ENCODE measurements around the gene PDE3A. TPM values are rescaled to one million over a fixed set of nuclear protein-coding genes. Genes with fewer than 3 reads are reported as not detected.
"Not testable (repeated sequence)": the region's sequence is repeated elsewhere in the genome, so short reads cannot be mapped to it uniquely, and the experiment has no call there.

The PDE3A gene
- not detected for total RNA-seq

DNA sequence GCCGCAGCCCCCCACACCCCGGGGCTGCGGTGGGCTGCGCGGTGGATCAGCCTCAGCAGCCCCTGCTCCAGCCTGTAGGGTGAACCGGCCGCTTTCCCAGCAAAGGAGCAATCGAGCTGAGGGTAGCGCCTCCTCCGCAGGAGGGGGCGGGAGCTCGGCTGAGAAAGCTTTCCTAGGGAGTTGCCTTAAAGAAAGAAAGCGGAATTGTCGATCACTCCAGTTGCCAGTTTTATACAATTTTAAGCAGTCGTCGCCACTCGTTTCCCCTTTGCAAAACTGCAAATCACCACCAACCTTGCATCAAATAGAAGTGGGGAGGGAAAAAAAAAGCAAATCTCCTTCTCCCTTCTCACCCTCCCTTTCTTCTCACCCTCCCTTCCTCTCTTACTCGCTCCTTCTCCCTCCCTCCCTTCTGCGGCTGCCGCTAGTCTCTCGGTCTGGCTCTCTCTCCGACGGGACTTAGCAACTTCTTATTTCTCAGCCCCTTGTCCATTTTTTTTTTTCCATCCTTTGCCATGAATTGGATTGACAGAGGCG lies at the start of gene PDE3A:
Gene PDE3A (plus strand): TSS at position 424 of the 537 bp plus-strand sequence. CDS start 748 bp downstream, outside the sequence.
- ChIA-PET POLR2A (no interaction called here), CTCF (no interaction called here)
- H3K4me1 Mint-ChIP-seq (ENCODE audit: low read depth): peaks cover 12% of the 10 kb centered on the region
- no peak within 1 kb of the TSS for H3K27ac Mint-ChIP-seq
- no peak for DNase-seq
- no peaks in the 10 kb centered on the region for H3K9me3 Mint-ChIP-seq
- no peak within 1 kb of the TSS for H3K4me3 Mint-ChIP-seq
- peaks cover 40% of the 10 kb centered on the region for H3K27me3 Mint-ChIP-seq
- intact Hi-C loops (cut with micrococcal nuclease): no loop called here
- H3K36me3 Mint-ChIP-seq: no peaks in the 10 kb centered on the region

DNA sequence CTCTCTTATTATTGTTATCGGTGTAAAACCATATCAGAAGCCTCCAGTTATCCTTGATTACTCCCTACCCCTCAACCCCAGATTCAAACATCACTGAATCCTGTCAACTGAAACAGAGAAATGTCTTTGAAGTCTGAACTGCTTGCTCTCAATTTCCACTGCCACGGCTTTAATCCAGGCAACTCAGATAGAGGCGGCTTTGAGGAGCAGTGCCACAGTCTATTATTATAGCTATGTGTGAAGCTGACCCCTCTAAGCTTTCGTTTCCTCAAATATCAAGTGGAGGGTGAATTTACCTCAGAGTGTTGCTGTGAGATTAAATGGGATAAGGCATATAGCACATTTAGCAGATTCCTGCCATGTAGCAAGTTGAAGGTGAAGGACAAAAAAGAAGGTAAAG lies 49.0 kb upstream of the PDE3A start:
- H3K4me1 Mint-ChIP-seq (ENCODE audit: low read depth): no peaks in the 10 kb centered on the region
- H3K27ac Mint-ChIP-seq: no peak overlapping the region
- CTCF ChIA-PET: no interaction called here
- H3K4me3 Mint-ChIP-seq: no peak overlapping the region
- POLR2A ChIA-PET: no interaction called here
- no peak for DNase-seq
- no peaks in the 10 kb centered on the region for H3K9me3 Mint-ChIP-seq
- no peaks in the 10 kb centered on the region for H3K36me3 Mint-ChIP-seq
- intact Hi-C loops (cut with micrococcal nuclease): no loop called here
- no peaks in the 10 kb centered on the region for H3K27me3 Mint-ChIP-seq

- no peak overlapping the region for H3K27ac Mint-ChIP-seq
- ChIA-PET POLR2A (no interaction called here), CTCF (no interaction called here)
- H3K36me3 Mint-ChIP-seq: no peaks in the 10 kb centered on the region
- H3K4me1 Mint-ChIP-seq (ENCODE audit: low read depth): no peaks in the 10 kb centered on the region
- H3K9me3 Mint-ChIP-seq: no peaks in the 10 kb centered on the region
- no peaks in the 10 kb centered on the region for H3K27me3 Mint-ChIP-seq
- intact Hi-C loops (cut with micrococcal nuclease): no loop called here
- no peak overlapping the region for H3K4me3 Mint-ChIP-seq
- no peak for DNase-seq
Measured at GRCh38 chr12:20320552-20320951, 47.8 kb upstream of the PDE3A start.

GRCh38 chr12:20330826-20331505 lies 37.4 kb upstream of the PDE3A start:
- CTCF ChIA-PET; DNase-seq; intact Hi-C loops (cut with micrococcal nuclease); POLR2A ChIA-PET; H3K9me3 Mint-ChIP-seq; H3K4me3 Mint-ChIP-seq; H3K4me1 Mint-ChIP-seq (ENCODE audit: low read depth); H3K27me3 Mint-ChIP-seq; H3K36me3 Mint-ChIP-seq; H3K27ac Mint-ChIP-seq: not testable (repeated sequence)

DNA sequence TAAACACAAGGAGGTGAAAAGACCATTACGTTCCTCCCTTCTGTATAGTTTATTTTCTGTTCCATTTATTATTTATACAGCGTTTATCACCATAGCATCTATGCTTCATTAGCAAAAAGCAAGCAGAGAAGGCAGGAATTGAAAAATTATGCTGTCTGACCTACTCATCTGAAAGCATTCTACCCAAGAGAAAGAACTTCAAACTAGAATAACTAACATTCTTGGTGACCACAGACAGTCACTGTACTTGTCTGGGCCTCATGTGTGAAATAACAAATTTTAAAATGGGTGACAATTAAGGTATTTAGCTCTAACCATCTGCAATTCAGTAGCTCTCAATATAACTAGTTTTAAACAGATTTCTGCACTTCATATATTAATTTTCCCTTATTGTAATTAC lies 29.3 kb upstream of the PDE3A start:
- H3K9me3 Mint-ChIP-seq: peaks cover 2% of the 10 kb centered on the region
- no peaks in the 10 kb centered on the region for H3K4me1 Mint-ChIP-seq (ENCODE audit: low read depth)
- H3K36me3 Mint-ChIP-seq: no peaks in the 10 kb centered on the region
- no peak overlapping the region for H3K27ac Mint-ChIP-seq
- CTCF ChIA-PET: no interaction called here
- POLR2A ChIA-PET: no interaction called here
- no peak for DNase-seq
- H3K4me3 Mint-ChIP-seq: no peak overlapping the region
- intact Hi-C loops (cut with micrococcal nuclease): no loop called here
- no peaks in the 10 kb centered on the region for H3K27me3 Mint-ChIP-seq

- ChIA-PET POLR2A (no interaction called here), CTCF (no interaction called here)
Measured at GRCh38 chr12:20342111-20342510, 26.2 kb upstream of the PDE3A start.

DNA sequence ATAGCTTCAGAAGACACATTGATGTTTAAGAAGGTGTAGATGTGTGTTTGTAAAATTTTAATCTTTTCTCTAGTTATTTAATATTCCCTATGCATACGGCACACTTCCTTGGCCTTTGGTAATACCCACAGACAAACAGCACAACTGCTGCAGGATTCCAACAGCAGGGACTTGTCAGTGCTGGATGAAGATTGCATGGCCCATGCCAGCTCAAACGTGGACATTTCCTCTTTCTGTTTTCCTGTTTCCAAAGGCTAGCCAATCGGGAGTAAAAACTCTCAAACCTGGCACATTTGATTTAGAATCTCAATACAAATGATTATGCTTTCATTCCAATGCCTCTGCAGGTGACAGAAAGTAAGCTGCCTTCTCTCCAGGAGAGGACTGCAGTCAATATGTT lies 22.5 kb upstream of the PDE3A start:
- ChIA-PET POLR2A (no interaction called here), CTCF (interaction anchor here (0.6 kb wide), 1 partner anchor 607 kb away, joined by 3 read pairs; no protein-coding TSS in a partner anchor)
- Mint-ChIP-seq H3K4me1 (ENCODE audit: low read depth) (no peaks in the 10 kb centered on the region), H3K36me3 (no peaks in the 10 kb centered on the region), H3K27me3 (no peaks in the 10 kb centered on the region), H3K9me3 (no peaks in the 10 kb centered on the region), H3K27ac (no peak overlapping the region), H3K4me3 (no peak overlapping the region)
- intact Hi-C loops (cut with micrococcal nuclease): no loop called here
- DNase-seq: no peak

More at GRCh38 chr12:20342111-20342510, 26.2 kb upstream of the PDE3A start:
- H3K36me3 Mint-ChIP-seq: no peaks in the 10 kb centered on the region
- no peak for DNase-seq
- H3K4me1 Mint-ChIP-seq (ENCODE audit: low read depth): no peaks in the 10 kb centered on the region
- no peaks in the 10 kb centered on the region for H3K27me3 Mint-ChIP-seq
- H3K27ac Mint-ChIP-seq: no peak overlapping the region
- intact Hi-C loops (cut with micrococcal nuclease): no loop called here
- H3K4me3 Mint-ChIP-seq: no peak overlapping the region
- no peaks in the 10 kb centered on the region for H3K9me3 Mint-ChIP-seq

- ChIA-PET POLR2A (no interaction called here), CTCF (no interaction called here)
- Mint-ChIP-seq H3K27me3 (no peaks in the 10 kb centered on the region), H3K4me3 (no peak overlapping the region), H3K9me3 (no peaks in the 10 kb centered on the region), H3K36me3 (no peaks in the 10 kb centered on the region), H3K4me1 (ENCODE audit: low read depth) (no peaks in the 10 kb centered on the region), H3K27ac (no peak overlapping the region)
- no peak for DNase-seq
- intact Hi-C loops (cut with micrococcal nuclease): no loop called here
Measured at GRCh38 chr12:20350026-20350425, 18.3 kb upstream of the PDE3A start.

- ChIA-PET CTCF (no interaction called here), POLR2A (no interaction called here)
Measured at GRCh38 chr12:20350495-20350894, 17.8 kb upstream of the PDE3A start.

GRCh38 chr12:20351406-20351805 lies 16.9 kb upstream of the PDE3A start:
- H3K36me3 Mint-ChIP-seq: no peaks in the 10 kb centered on the region
- H3K4me1 Mint-ChIP-seq (ENCODE audit: low read depth): no peaks in the 10 kb centered on the region
- intact Hi-C loops (cut with micrococcal nuclease): no loop called here
- POLR2A ChIA-PET: no interaction called here
- no peak for DNase-seq
- no peaks in the 10 kb centered on the region for H3K9me3 Mint-ChIP-seq
- no peak overlapping the region for H3K27ac Mint-ChIP-seq
- H3K27me3 Mint-ChIP-seq: no peaks in the 10 kb centered on the region
- H3K4me3 Mint-ChIP-seq: no peak overlapping the region
- CTCF ChIA-PET: no interaction called here

More at GRCh38 chr12:20350495-20350894, 17.8 kb upstream of the PDE3A start:
- Mint-ChIP-seq H3K4me3 (no peak overlapping the region), H3K9me3 (no peaks in the 10 kb centered on the region), H3K27ac (no peak overlapping the region), H3K4me1 (ENCODE audit: low read depth) (no peaks in the 10 kb centered on the region), H3K27me3 (no peaks in the 10 kb centered on the region), H3K36me3 (no peaks in the 10 kb centered on the region)
- DNase-seq: no peak
- intact Hi-C loops (cut with micrococcal nuclease): no loop called here

DNA sequence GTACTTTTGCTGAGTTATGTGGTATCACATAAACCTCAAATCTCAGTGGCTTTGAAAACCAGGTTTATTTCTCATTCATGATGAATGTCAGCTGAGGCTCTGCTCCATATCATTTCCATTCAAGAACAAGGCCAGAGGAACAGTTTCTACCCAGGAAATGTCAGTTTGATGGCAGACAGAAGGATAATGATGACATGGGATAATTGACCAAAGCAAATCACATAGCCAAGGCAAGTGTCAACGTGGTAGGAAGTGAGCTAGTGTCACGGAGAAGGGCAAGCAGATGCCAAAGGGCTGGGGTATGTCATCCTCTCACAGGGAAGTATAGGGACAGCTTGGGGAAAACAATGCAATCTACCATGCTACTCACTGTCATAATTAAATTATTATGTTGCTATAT lies 12.3 kb upstream of the PDE3A start:
- H3K4me3 Mint-ChIP-seq: no peak overlapping the region
- H3K4me1 Mint-ChIP-seq (ENCODE audit: low read depth): no peaks in the 10 kb centered on the region
- POLR2A ChIA-PET: no interaction called here
- no peak overlapping the region for H3K27ac Mint-ChIP-seq
- CTCF ChIA-PET: no interaction called here
- intact Hi-C loops (cut with micrococcal nuclease): no loop called here
- no peak for DNase-seq
- H3K9me3 Mint-ChIP-seq: no peaks in the 10 kb centered on the region
- H3K36me3 Mint-ChIP-seq: no peaks in the 10 kb centered on the region
- H3K27me3 Mint-ChIP-seq: no peaks in the 10 kb centered on the region

GRCh38 chr12:20360407-20360806 lies 7.9 kb upstream of the PDE3A start:
- no peak overlapping the region for H3K4me3 Mint-ChIP-seq
- H3K27ac Mint-ChIP-seq: no peak overlapping the region
- no peak for DNase-seq
- no peaks in the 10 kb centered on the region for H3K27me3 Mint-ChIP-seq
- ChIA-PET POLR2A (no interaction called here), CTCF (no interaction called here)
- H3K9me3 Mint-ChIP-seq: no peaks in the 10 kb centered on the region
- no peaks in the 10 kb centered on the region for H3K4me1 Mint-ChIP-seq (ENCODE audit: low read depth)
- H3K36me3 Mint-ChIP-seq: no peaks in the 10 kb centered on the region
- intact Hi-C loops (cut with micrococcal nuclease): no loop called here

DNA sequence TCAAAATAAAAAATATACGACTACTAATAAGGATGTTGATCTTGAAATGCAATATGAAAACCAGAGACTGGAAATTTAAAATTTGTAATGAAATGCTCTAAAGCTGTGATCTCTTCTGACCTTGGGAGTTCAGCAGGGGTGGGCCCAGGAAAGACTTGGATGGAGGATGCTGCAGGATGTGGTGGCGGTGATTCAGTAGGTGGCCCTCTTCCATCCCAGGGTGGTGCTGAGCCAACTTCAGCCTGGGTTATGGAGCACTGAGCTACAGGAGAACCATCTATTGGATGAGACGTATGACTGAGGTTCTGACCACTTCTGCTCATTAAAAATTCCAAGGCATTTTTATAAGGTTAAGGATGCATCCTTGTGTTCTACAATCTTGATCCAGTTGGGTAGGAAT lies 6.9 kb upstream of the PDE3A start:
- Mint-ChIP-seq H3K4me3 (no peak overlapping the region), H3K9me3 (no peaks in the 10 kb centered on the region), H3K36me3 (no peaks in the 10 kb centered on the region), H3K27ac (no peak overlapping the region), H3K27me3 (no peaks in the 10 kb centered on the region), H3K4me1 (ENCODE audit: low read depth) (no peaks in the 10 kb centered on the region)
- no peak for DNase-seq
- CTCF ChIA-PET: no interaction called here
- intact Hi-C loops (cut with micrococcal nuclease): no loop called here
- POLR2A ChIA-PET: no interaction called here
